ENCODE measurements around the gene FNDC5. TPM values are rescaled to one million over a fixed set of nuclear protein-coding genes. Genes with fewer than 3 reads are reported as not detected.

FNDC5 gene
- total RNA-seq (155 TPM), polyA plus RNA-seq (ENCODE audit: insufficient read depth in 1 of 8, insufficient read length in 8 of 8, low replicate concordance in 1 of 8) (100 to 1,000 TPM; 198 to 265 (median 226) TPM)
- long read RNA-seq, donor 1, partial matches to known transcripts, result 0 of 1 reads
- long read RNA-seq, donor 1, other reads (novel, unspliced or antisense), result 0 of 1 reads
- long read RNA-seq, donor 2, result 0 reads
- long read RNA-seq, donor 3, partial matches to known transcripts, result 19 of 37 reads
- long read RNA-seq, donor 3, other reads (novel, unspliced or antisense), result 10 of 37 reads
- long read RNA-seq, donor 4, partial matches to known transcripts, result 0 of 4 reads
- long read RNA-seq, donor 4, other reads (novel, unspliced or antisense), result 0 of 4 reads
- long read RNA-seq, donor 5, partial matches to known transcripts, result 52 of 63 reads
- long read RNA-seq, donor 5, other reads (novel, unspliced or antisense), result 0 of 63 reads
- long read RNA-seq, donor 6, transcript FNDC5-203 (2 exons, 1,563 nt), result major isoform, 5 of 55 reads
- long read RNA-seq, donor 6, partial matches to known transcripts, result 33 of 55 reads
- long read RNA-seq, donor 6, other reads (novel, unspliced or antisense), result 9 of 55 reads
- long read RNA-seq, donor 7, partial matches to known transcripts, result 14 of 21 reads
- long read RNA-seq, donor 7, other reads (novel, unspliced or antisense), result 0 of 21 reads
- long read RNA-seq, donor 8, partial matches to known transcripts, result 0 of 5 reads
- long read RNA-seq, donor 8, other reads (novel, unspliced or antisense), result 0 of 5 reads
- long read RNA-seq, donor 9, partial matches to known transcripts, result 9 of 15 reads
- long read RNA-seq, donor 9, other reads (novel, unspliced or antisense), result 0 of 15 reads
- long read RNA-seq, donor 10, partial matches to known transcripts, result 79 of 83 reads
- long read RNA-seq, donor 10, other reads (novel, unspliced or antisense), result 0 of 83 reads
- long read RNA-seq, donor 11, partial matches to known transcripts, result 0 of 7 reads
- long read RNA-seq, donor 11, other reads (novel, unspliced or antisense), result 0 of 7 reads

GRCh38 chr1:32870615-32871363 lies at the start of gene FNDC5:
FNDC5 (minus strand) TSS chr1:32870912.
- H3K27me3 ChIP-seq (ENCODE audit: control insufficient read depth, insufficient read depth, low read length), result peaks cover 5% of the 10 kb centered on the region

DNA sequence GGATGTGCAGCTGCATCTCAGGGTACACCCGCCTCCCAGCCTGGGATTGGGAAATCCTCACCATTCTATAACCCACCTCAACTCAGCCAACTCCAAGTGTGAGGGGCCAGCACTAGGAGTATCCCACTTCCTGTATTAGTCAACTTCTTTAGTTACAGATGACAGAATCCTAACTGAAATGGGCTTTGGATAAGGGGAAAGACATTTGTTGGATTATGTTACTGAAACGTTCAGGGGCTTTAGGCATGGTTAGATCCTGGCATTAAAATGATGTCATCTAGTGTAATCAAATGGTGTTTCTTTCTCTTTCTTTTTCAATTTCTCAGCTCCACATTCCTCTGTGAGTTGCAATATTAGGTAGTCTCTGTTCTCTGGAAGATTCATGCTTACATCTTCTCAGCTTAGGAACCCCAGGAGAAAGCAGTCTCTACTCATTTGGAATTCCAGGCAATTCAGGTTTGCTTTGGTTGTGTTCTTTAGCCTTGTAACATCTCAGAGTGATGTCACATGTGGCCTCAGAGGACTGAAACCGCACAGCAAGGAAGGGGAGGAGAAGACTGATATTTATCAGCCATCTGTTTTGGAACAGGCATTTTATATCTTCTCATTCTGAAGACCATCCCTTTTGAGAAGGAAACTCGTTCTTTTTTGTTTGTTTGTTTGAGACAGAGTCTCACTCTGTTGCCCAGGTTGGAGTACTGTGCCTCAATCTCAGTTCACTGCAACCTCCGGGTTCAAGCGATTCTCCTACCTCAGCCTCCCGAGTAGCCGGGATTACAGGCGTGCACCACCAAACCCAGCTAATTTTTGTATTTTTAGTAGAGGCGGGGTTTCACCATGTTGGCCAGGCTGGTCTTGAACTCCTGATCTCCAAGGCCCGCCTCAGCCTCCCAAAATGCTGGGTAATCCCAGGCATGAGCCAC lies 49.4 kb upstream of the FNDC5 start:
- WGBS (ENCODE audit: insufficient coverage), result 73% methylated on average over 4 of the region's 11 CpGs
- peaks cover 12% of the 10 kb centered on the region for H3K4me1 ChIP-seq (ENCODE audit: control insufficient read depth, insufficient read depth, low read length)
- H3K9me3 ChIP-seq (replicated peaks; ENCODE audit: control insufficient read depth, low read depth, low read length), result no peaks in the 10 kb centered on the region
- H3K4me3 ChIP-seq (ENCODE audit: low read length), result no peak overlapping the region
- no peaks in the 10 kb centered on the region for H3K36me3 ChIP-seq (ENCODE audit: control insufficient read depth, insufficient read depth, low read length)
- no peak overlapping the region for H3K27ac ChIP-seq (ENCODE audit: low read length)
- H3K27me3 ChIP-seq (ENCODE audit: control insufficient read depth, insufficient read depth, low read length), result peaks cover 17% of the 10 kb centered on the region
- peak; percentile 51 for DNase-seq

More at GRCh38 chr1:32870615-32871363, at the start of gene FNDC5:
- Histone ChIP-seq H3K4me1 (ENCODE audit: control insufficient read depth, insufficient read depth, low read length) (peaks cover 37% of the 10 kb centered on the region), H3K36me3 (ENCODE audit: control insufficient read depth, insufficient read depth, low read length) (peaks cover 34% of the 10 kb centered on the region), H3K9me3 (replicated peaks; ENCODE audit: control insufficient read depth, low read depth, low read length) (no peaks in the 10 kb centered on the region), H3K27ac (ENCODE audit: low read length) (peak within 1 kb of the TSS; percentile 92), H3K4me3 (ENCODE audit: low read length) (peak within 1 kb of the TSS; percentile 73)
- WGBS (ENCODE audit: insufficient coverage), result under 1% methylated on average over 90 of the region's 99 CpGs
- peak; percentile 79 for DNase-seq

DNA sequence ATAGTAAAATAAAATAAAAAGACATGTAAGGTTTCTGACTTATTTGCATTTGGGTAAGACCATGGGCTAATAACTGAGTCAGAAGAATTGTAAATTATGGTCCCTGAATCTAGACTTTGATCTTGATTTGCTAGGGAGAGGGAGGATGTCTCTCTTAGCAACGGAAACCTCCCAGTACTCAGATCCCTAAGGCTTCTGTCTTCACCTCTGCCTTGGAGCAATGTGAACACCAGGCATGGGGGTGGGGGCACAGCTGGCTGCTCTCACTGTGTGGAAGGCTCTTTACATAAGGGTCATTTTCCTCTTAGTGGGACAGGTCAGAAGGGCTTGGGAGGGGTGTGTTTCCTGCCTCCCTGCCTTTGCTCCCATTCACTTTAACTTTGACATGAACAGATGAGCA lies 47.5 kb upstream of the FNDC5 start:
- Histone ChIP-seq H3K36me3 (ENCODE audit: control insufficient read depth, insufficient read depth, low read length) (no peaks in the 10 kb centered on the region), H3K4me3 (ENCODE audit: low read length) (no peak overlapping the region), H3K9me3 (replicated peaks; ENCODE audit: control insufficient read depth, low read depth, low read length) (peaks cover 2% of the 10 kb centered on the region), H3K27me3 (ENCODE audit: control insufficient read depth, insufficient read depth, low read length) (peaks cover under 1% of the 10 kb centered on the region), H3K4me1 (ENCODE audit: control insufficient read depth, insufficient read depth, low read length) (peaks cover 6% of the 10 kb centered on the region), H3K27ac (ENCODE audit: low read length) (no peak overlapping the region)
- no CpG with 5 or more reads among the region's 1 CpG for WGBS (ENCODE audit: insufficient coverage)
- no peak for DNase-seq

- Histone ChIP-seq H3K36me3 (ENCODE audit: control insufficient read depth, insufficient read depth, low read length) (no peaks in the 10 kb centered on the region), H3K9me3 (replicated peaks; ENCODE audit: control insufficient read depth, low read depth, low read length) (peaks cover 2% of the 10 kb centered on the region), H3K27me3 (ENCODE audit: control insufficient read depth, insufficient read depth, low read length) (no peaks in the 10 kb centered on the region), H3K4me3 (ENCODE audit: low read length) (no peak overlapping the region), H3K4me1 (ENCODE audit: control insufficient read depth, insufficient read depth, low read length) (peaks cover 6% of the 10 kb centered on the region), H3K27ac (ENCODE audit: low read length) (no peak overlapping the region)
- no peak for DNase-seq
- WGBS (ENCODE audit: insufficient coverage), result 62% methylated on average over 2 of the region's 7 CpGs
These were observed 46.8 kb upstream of the FNDC5 start for GRCh38 chr1:32917521-32917920.

DNA sequence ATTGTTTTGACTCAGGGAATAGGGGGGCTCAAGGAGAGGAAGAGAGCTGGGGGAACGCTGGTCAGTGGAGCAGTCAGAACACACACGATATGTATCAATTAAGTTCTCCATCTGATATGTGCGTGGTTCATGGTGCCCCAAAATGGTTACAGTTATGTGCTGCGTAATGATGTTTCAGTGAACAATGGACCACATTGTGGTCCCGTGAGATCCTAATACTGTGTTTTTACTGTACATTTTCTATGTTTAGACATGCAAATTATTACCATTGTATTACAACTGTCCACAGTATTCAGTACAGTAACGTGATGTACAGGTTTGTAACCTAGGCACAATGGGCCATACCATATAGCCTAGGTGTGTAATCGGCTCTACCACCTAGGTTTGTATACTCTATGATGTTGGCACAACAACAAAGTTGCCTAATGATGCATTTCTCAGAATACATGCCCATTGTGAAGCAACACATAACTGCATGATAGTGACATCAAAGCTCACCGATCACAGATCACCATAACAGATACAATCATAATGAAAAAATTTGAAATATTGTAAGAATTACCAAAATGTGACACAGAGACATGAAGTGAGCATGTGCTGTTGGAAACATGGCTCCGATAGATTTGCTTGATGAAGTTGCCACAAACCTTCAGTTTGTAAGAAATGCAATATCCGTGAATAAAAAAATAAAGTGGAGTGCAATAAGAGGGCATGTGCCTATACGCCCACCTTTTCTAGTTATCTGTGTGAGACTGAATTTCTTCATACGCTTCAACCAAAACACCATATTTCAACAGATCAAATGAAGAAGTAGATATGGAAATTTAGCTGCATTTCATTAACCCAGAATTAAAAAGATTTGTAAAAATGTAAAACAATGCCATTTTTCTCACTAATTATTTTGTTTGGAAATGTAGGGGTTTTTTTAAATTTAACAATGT lies 45.3 kb upstream of the FNDC5 start:
- no peak for DNase-seq
- Histone ChIP-seq H3K9me3 (replicated peaks; ENCODE audit: control insufficient read depth, low read depth, low read length) (peaks cover 2% of the 10 kb centered on the region), H3K27me3 (ENCODE audit: control insufficient read depth, insufficient read depth, low read length) (peaks cover 2% of the 10 kb centered on the region), H3K4me3 (ENCODE audit: low read length) (no peak overlapping the region), H3K36me3 (ENCODE audit: control insufficient read depth, insufficient read depth, low read length) (no peaks in the 10 kb centered on the region), H3K27ac (ENCODE audit: low read length) (no peak overlapping the region), H3K4me1 (ENCODE audit: control insufficient read depth, insufficient read depth, low read length) (peaks cover 6% of the 10 kb centered on the region)
- 95% methylated on average over 5 of the region's 12 CpGs for WGBS (ENCODE audit: insufficient coverage)

DNA sequence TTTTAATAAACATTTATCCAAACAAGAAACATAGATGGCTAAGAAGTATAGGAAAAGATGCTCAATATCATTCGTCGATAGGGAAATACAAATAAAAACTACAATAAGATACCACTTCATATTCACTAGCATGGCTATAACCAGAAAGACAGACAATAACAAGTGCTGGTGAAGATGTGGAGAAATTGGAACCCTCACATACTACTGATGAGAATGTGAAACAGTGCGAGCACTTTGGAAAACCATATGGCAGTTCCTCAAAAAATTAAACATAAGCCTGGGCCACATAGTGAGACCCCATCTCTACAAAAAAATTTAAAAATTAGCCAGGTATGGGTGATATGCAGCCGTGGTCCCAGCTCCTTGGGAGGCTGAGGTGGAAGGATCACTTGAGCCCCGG lies 39.6 kb upstream of the FNDC5 start:
- no peaks in the 10 kb centered on the region for H3K4me1 ChIP-seq (ENCODE audit: control insufficient read depth, insufficient read depth, low read length)
- no peaks in the 10 kb centered on the region for H3K36me3 ChIP-seq (ENCODE audit: control insufficient read depth, insufficient read depth, low read length)
- WGBS (ENCODE audit: insufficient coverage), result no CpG with 5 or more reads among the region's 5 CpGs
- peaks cover 2% of the 10 kb centered on the region for H3K9me3 ChIP-seq (replicated peaks; ENCODE audit: control insufficient read depth, low read depth, low read length)
- H3K27ac ChIP-seq (ENCODE audit: low read length), result no peak overlapping the region
- DNase-seq, result no peak
- H3K4me3 ChIP-seq (ENCODE audit: low read length), result no peak overlapping the region
- peaks cover 4% of the 10 kb centered on the region for H3K27me3 ChIP-seq (ENCODE audit: control insufficient read depth, insufficient read depth, low read length)

GRCh38 chr1:32907435-32907834 lies 36.7 kb upstream of the FNDC5 start:
- no peaks in the 10 kb centered on the region for H3K9me3 ChIP-seq (replicated peaks; ENCODE audit: control insufficient read depth, low read depth, low read length)
- H3K4me1 ChIP-seq (ENCODE audit: control insufficient read depth, insufficient read depth, low read length), result no peaks in the 10 kb centered on the region
- H3K4me3 ChIP-seq (ENCODE audit: low read length), result no peak overlapping the region
- 13% methylated on average over 4 of the region's 4 CpGs for WGBS (ENCODE audit: insufficient coverage)
- DNase-seq, result no peak
- peaks cover 9% of the 10 kb centered on the region for H3K27me3 ChIP-seq (ENCODE audit: control insufficient read depth, insufficient read depth, low read length)
- no peaks in the 10 kb centered on the region for H3K36me3 ChIP-seq (ENCODE audit: control insufficient read depth, insufficient read depth, low read length)
- no peak overlapping the region for H3K27ac ChIP-seq (ENCODE audit: low read length)

DNA sequence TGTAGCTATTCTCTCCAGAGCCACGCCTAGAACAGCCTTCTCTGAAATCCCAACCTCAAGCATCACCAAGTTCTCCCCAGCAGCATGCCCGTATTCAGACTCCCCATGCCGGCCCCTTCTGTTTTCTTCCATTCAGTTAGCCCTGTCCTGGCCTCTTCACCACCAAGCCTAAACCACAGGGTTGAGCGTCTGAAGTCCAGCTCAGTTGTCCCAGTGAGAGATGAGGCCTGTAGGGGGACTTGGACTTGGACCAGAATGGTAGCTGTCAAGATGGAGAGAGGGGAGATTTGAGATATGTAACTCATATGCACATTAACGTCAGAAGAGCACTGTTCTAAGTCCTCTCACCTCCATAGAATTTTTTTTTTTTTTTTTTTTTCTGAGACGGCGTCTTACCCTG lies 35.9 kb upstream of the FNDC5 start:
- Histone ChIP-seq H3K36me3 (ENCODE audit: control insufficient read depth, insufficient read depth, low read length) (no peaks in the 10 kb centered on the region), H3K9me3 (replicated peaks; ENCODE audit: control insufficient read depth, low read depth, low read length) (no peaks in the 10 kb centered on the region), H3K4me3 (ENCODE audit: low read length) (no peak overlapping the region), H3K4me1 (ENCODE audit: control insufficient read depth, insufficient read depth, low read length) (peaks cover 1% of the 10 kb centered on the region), H3K27me3 (ENCODE audit: control insufficient read depth, insufficient read depth, low read length) (peaks cover 14% of the 10 kb centered on the region), H3K27ac (ENCODE audit: low read length) (no peak overlapping the region)
- 100% methylated on average over 1 of the region's 7 CpGs for whole genome bisulfite sequencing (ENCODE audit: insufficient coverage)
- no peak for DNase-seq
